Kidney (tissue), 14 donors: ENCODE measurements around the gene RPTOR. TPM values are rescaled to one million over a fixed set of nuclear protein-coding genes. Genes with fewer than 3 reads are reported as not detected.

Experiments
- DNase-seq, 5 donors: peaks; one replicate each; pipeline ENCODE4 v3.0.0-alpha.2; 2013 to 2020
- FAIRE-seq: peaks from 2 replicates; lab custom pipeline; 2012; peaks lifted over from hg19 to GRCh38; lab: Jason Lieb, UNC
- H3K27ac ChIP-seq, 2 donors: one replicate each; pipeline ENCODE4 v1.7.0; 2013; ENCODE audit warnings: low read depth in 2 of 2, low read length in 2 of 2, inconsistent platforms in 1 of 2
- H3K27me3 ChIP-seq: one replicate; pipeline ENCODE4 v1.7.1; 2013; ENCODE audit warnings: low read length, inconsistent platforms; ENCODE audit not compliant: control insufficient read depth, insufficient read depth
- H3K36me3 ChIP-seq, 3 donors: one replicate each; pipeline versions ENCODE4 v1.7.0 to v1.7.1; 2013; ENCODE audit warnings: low read length in 3 of 3, control low read depth in 1 of 3, inconsistent platforms in 1 of 3; ENCODE audit not compliant: insufficient read depth in 3 of 3, control insufficient read depth in 2 of 3
- H3K4me1 ChIP-seq, 3 donors: one replicate each; pipeline versions ENCODE4 v1.7.0 to v1.7.1; 2013; ENCODE audit warnings: low read length in 3 of 3, inconsistent platforms in 1 of 3, low read depth in 1 of 3; ENCODE audit not compliant: control insufficient read depth in 2 of 3, insufficient read depth in 2 of 3
- H3K4me3 ChIP-seq, 3 donors: one replicate each; pipeline versions ENCODE4 v1.7.0 to v1.8.1; 2013; ENCODE audit warnings: low read length in 3 of 3, control low read depth in 1 of 3, inconsistent platforms in 1 of 3
- H3K9ac ChIP-seq, 3 donors: one replicate each; pipeline versions ENCODE4 v1.7.0 to v1.7.1; 2013; ENCODE audit warnings: low read length in 3 of 3, control low read depth in 1 of 3, inconsistent platforms in 1 of 3
- H3K9me3 ChIP-seq, 3 donors: one replicate each; pipeline versions ENCODE4 v1.7.0 to v1.7.1; 2013; ENCODE audit warnings: low read length in 3 of 3, control low read depth in 1 of 3, inconsistent platforms in 1 of 3; ENCODE audit not compliant: control insufficient read depth in 2 of 3, insufficient read depth in 1 of 3
- intact Hi-C: fragments of 100-400 bp; cut with DNase I; formaldehyde crosslinking; loops from one replicate; pipeline ENCODE4 v1.11.1; 2022
- polyA plus RNA-seq: library from polyadenylated mRNA; stranded (reverse); fragments of 350-450 nt; fragmentation: Illumina TruSeq; extraction: RNeasy Lipid Tissue Mini Kit (QIAGEN cat#74804); gene quantifications from one replicate; pipeline ENCODE4 v1.2.3, GENCODE V29; 2014; ENCODE audit warnings: low read depth, low replicate concordance; ENCODE audit not compliant: insufficient read depth
- total RNA-seq: library from RNA; stranded (reverse); fragmentation: NEBNext Ultra II Directional; extraction: Animal tissue kit (Norgen Biotek cat#: 25700); gene quantifications from one replicate; pipeline ENCODE4 v1.2.1, GENCODE V29; 2021
- TF ChIP-seq, protein P1 (sequence below): IDR thresholded peaks from 3 replicates; pipeline ENCODE4 v1.5.1; 2012; ENCODE audit warnings: mild to moderate bottlenecking, moderate library complexity, borderline replicate concordance; ENCODE audit not compliant: insufficient read depth; ENCODE audit errors: extremely low read depth
- donor health status: control.
- donor health status: control.
- donor health status: control.
- donor health status: control.
- donor health status: control.
- donor health status: DM: yes; HTN: yes; CAD: no.
- donor health status: Normal renal cell carcinoma (clear cell type).

The RPTOR gene
- total and polyA plus RNA-seq, 2 donors from 2014 or later, result 5.5 to 37.6 TPM

DNA sequence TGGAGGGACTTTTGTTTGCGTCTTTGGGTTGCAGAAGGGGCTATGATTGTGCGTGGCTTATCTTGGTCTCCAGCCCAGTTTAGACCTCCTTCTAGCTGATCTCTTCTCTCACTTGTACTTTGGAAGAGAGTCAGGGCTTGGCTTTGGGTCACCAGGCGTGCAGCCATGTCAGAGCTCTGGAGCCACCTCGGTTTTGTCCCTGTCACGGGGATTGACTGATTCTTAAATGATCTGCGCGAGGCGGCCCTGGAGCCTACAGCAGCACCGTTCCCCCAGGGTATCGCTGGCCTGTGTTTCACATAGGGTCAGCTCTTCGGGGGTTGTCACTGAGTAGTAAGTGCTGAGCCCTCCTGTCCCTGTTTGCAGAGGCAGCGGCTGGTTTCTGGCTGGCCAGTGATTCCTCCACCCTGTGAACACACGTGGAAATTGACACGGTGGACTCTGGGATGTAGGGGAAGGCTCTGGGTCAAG is 237.2 kb downstream of the RPTOR start:
- Histone ChIP-seq H3K27me3 (no peaks in the 10 kb centered on the region), H3K4me3 (no peak overlapping the region), H3K9ac (no peak overlapping the region), H3K27ac (no peak overlapping the region), H3K4me1 (peaks cover 0 to 8% (median 5%) of the 10 kb centered on the region in 3 donors), H3K36me3 (no peaks in the 10 kb centered on the region), H3K9me3 (no peaks in the 10 kb centered on the region)
- TF ChIP-seq, protein P1, sequence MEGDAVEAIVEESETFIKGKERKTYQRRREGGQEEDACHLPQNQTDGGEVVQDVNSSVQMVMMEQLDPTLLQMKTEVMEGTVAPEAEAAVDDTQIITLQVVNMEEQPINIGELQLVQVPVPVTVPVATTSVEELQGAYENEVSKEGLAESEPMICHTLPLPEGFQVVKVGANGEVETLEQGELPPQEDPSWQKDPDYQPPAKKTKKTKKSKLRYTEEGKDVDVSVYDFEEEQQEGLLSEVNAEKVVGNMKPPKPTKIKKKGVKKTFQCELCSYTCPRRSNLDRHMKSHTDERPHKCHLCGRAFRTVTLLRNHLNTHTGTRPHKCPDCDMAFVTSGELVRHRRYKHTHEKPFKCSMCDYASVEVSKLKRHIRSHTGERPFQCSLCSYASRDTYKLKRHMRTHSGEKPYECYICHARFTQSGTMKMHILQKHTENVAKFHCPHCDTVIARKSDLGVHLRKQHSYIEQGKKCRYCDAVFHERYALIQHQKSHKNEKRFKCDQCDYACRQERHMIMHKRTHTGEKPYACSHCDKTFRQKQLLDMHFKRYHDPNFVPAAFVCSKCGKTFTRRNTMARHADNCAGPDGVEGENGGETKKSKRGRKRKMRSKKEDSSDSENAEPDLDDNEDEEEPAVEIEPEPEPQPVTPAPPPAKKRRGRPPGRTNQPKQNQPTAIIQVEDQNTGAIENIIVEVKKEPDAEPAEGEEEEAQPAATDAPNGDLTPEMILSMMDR, result no peak
- intact Hi-C loops, result no loop called here
- DNase-seq, result no peak
- FAIRE-seq, result no peak

DNA sequence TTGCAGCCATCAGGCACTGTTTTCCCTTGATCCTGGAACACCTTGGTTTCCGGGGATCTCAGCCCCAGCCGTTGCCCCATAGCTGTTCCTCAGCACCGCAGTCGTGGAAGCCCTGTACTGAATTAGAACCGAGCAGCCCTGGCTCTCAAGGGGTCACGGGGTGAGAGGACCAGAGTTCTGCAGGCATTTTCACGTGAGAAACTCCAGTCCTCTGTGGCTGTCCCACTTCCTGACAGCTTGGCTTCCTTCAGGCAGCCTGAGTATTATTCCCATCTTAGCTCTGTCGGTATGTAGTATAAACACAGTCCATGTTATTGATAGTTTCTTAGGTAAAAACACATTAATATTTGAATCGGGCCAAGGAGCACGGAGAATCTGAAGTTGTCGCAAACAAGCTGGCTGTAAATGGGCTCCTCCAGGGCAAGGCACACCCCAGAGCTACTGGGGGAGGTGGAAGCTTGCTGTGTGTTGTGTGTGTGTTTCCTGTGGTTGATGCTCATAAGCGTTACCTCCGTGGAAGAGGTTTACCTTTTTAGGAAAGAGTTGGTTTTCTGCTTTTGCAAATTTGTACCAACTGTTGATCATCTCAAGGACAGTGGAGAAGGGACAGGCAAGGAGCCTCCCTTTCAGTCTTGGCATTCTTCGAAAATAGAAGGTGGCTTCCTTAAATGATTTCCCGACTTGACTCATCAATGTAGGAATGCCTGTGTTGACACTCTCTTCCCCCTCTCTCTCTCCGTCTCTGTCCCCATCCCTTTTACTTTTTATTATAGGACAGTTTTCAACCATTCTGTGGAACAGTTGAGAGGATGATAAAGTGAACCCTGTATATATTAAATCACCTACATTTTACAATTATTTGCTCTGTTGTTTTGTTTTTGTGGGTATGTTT is 238.1 kb downstream of the RPTOR start:
- intact Hi-C loops, result no loop called here
- Histone ChIP-seq H3K9ac (no peak overlapping the region), H3K27ac (no peak overlapping the region), H3K4me3 (no peak overlapping the region), H3K36me3 (no peaks in the 10 kb centered on the region), H3K4me1 (peaks cover 0 to 8% (median 5%) of the 10 kb centered on the region in 3 donors), H3K9me3 (no peaks in the 10 kb centered on the region), H3K27me3 (no peaks in the 10 kb centered on the region)
- FAIRE-seq, result no peak
- TF ChIP-seq, protein P1, result no peak
- DNase-seq, result no peak

DNA sequence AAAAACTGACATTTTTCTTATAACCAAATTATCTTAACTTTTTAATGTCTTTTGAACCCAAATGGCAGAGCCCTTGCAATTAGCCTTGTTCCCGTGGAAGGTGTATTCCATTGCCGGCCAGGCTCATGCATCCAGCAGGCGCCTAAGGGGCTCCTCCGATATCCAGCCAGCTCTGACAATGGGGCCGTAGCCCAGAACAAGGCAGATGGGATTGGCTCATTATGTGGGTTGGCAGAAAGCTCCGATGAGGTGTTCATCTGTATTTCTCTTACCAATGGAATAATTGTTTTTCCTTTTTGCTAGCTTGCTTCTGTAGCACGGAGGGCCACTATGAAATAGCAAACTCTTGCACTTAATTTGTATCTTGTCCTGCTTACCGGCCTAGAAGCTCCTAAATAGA is 238.8 kb downstream of the RPTOR start:
- FAIRE-seq (no peak), DNase-seq (no peak)
- H3K9ac ChIP-seq, result no peak overlapping the region
- H3K4me1 ChIP-seq, result peaks cover 0 to 8% (median 5%) of the 10 kb centered on the region in 3 donors
- no peak overlapping the region for H3K4me3 ChIP-seq
- H3K9me3 ChIP-seq, result no peaks in the 10 kb centered on the region
- no peaks in the 10 kb centered on the region for H3K36me3 ChIP-seq
- H3K27ac ChIP-seq, result no peak overlapping the region
- TF ChIP-seq, protein P1, result no peak
- no peaks in the 10 kb centered on the region for H3K27me3 ChIP-seq
- intact Hi-C loops, result no loop called here
